A549 (cell line): ENCODE results near the gene NNT. TPM values are rescaled to one million over a fixed set of nuclear protein-coding genes. Genes with fewer than 3 reads are reported as not detected.

ENCODE experiments used
- ATAC-seq, 2 experiments: fragments of 200-7000 bp in 1 of 2; fragments of >200 bp in 1 of 2; cut with Nextera tagmentation in 1 of 2; cut with Tn5 transposase in 1 of 2; 3 replicates each; pipeline versions ENCODE4 v1.8.0 to v1.9.1; 2018 to 2020; ENCODE audit warnings: mild to moderate bottlenecking in 1 of 2, moderate library complexity in 1 of 2
- CTCF ChIA-PET: fragments of 300-600 bp; sonication (Branson Sonifier 250); formaldehyde crosslinking; extraction: SDS; loops from one replicate; lab custom pipeline; 2021; ENCODE audit warnings: antibody characterized with exemption, inconsistent platforms; lab: Yijun Ruan, JAX
- POLR2A ChIA-PET: fragments of 350-600 bp; formaldehyde crosslinking; extraction: SDS; loops from one replicate; lab custom pipeline; 2021; ENCODE audit warnings: antibody characterized with exemption, inconsistent platforms; lab: Yijun Ruan, JAX
- DNase-seq, 2 experiments: peaks; one replicate each; pipeline versions ENCODE4 v3.0.0 to v3.0.0-alpha.2; 2011 to 2016; ENCODE audit warnings: low read depth in 1 of 2, low spot score in 1 of 2
- FAIRE-seq: peaks from 2 replicates; lab custom pipeline; 2011; peaks lifted over from hg19 to GRCh38; lab: Jason Lieb, UNC
- H3K27ac ChIP-seq, 2 experiments: fragments of >200 bp; sonication (Bioruptor Twin); formaldehyde crosslinking; 3 replicates each; pipeline ENCODE4 v1.5.1; 2016 to 2017
- H3K4me1 ChIP-seq: fragments of >200 bp; sonication (Bioruptor Twin); formaldehyde crosslinking; 3 replicates; pipeline ENCODE4 v1.6.1; 2016
- H3K4me2 ChIP-seq: fragments of >200 bp; sonication (Bioruptor Twin); formaldehyde crosslinking; 3 replicates; pipeline ENCODE4 v1.6.1; 2016
- H3K4me3 ChIP-seq: fragments of >200 bp; sonication (Bioruptor Twin); formaldehyde crosslinking; 3 replicates; pipeline ENCODE4 v1.5.1; 2016
- H3K9me3 ChIP-seq: fragments of >200 bp; sonication (Bioruptor Twin); formaldehyde crosslinking; 3 replicates; pipeline ENCODE4 v1.6.1; 2016
- BHLHE40 ChIP-seq: IDR thresholded peaks from 2 replicates; pipeline ENCODE4 v1.6.1; 2012; ENCODE audit warnings: low read depth, low read length, inconsistent platforms
- CEBPB ChIP-seq, 2 experiments: fragments of >200 bp in 1 of 2; sonication (Bioruptor Twin) in 1 of 2; formaldehyde crosslinking in 1 of 2; IDR thresholded peaks; 2 replicates each; pipeline ENCODE4 v1.6.1; 2012 to 2016
- CHD2 ChIP-seq: fragments of 150-350 bp; IDR thresholded peaks from 2 replicates; pipeline ENCODE4 v1.6.1; 2014; ENCODE audit warnings: low read length; ENCODE audit not compliant: partially characterized antibody
- CHD4 ChIP-seq: fragments of 200-600 bp; sonication (generic); IDR thresholded peaks from 2 replicates; pipeline ENCODE4 v1.6.1; 2016; ENCODE audit warnings: antibody characterized with exemption, mild to moderate bottlenecking, borderline replicate concordance
- EP300 ChIP-seq, 2 experiments: fragments of >200 bp; sonication (Bioruptor Twin); formaldehyde crosslinking; IDR thresholded peaks; 2 replicates in 1 of 2; 3 replicates in 1 of 2; pipeline ENCODE4 v1.6.1; 2016 to 2017
- FOSB ChIP-seq: fragments of 250-450 bp; sonication (Bioruptor Pico); IDR thresholded peaks from 2 replicates; pipeline ENCODE4 v1.5.0; 2020; ENCODE audit warnings: mild to moderate bottlenecking, moderate library complexity
- HEYL ChIP-seq: fragments of 250-450 bp; sonication (Bioruptor Pico); IDR thresholded peaks from 2 replicates; pipeline ENCODE4 v1.8.0; 2021; ENCODE audit warnings: mild to moderate bottlenecking, moderate library complexity
- HOXA7 ChIP-seq: fragments of 250-450 bp; sonication (Bioruptor Pico); IDR thresholded peaks from 2 replicates; pipeline ENCODE4 v1.5.0; 2020; ENCODE audit warnings: mild to moderate bottlenecking, moderate library complexity
- HOXB13 ChIP-seq: fragments of 250-450 bp; sonication (Bioruptor Pico); IDR thresholded peaks from 2 replicates; pipeline ENCODE4 v1.5.0; 2020; ENCODE audit warnings: low read depth, mild to moderate bottlenecking, moderate library complexity
- JUN ChIP-seq, 2 experiments: fragments of >200 bp; sonication (Bioruptor Twin); formaldehyde crosslinking; IDR thresholded peaks; 2 replicates in 1 of 2; 3 replicates in 1 of 2; pipeline ENCODE4 v1.6.1; 2016 to 2017
- JUNB ChIP-seq: fragments of >200 bp; sonication (Bioruptor Twin); formaldehyde crosslinking; IDR thresholded peaks from 2 replicates; pipeline ENCODE4 v1.6.1; 2016
- KDM1A ChIP-seq: fragments of 200-600 bp; sonication (generic); IDR thresholded peaks from 2 replicates; pipeline ENCODE4 v1.6.1; 2016; ENCODE audit warnings: low read depth, mild to moderate bottlenecking
- MAX ChIP-seq: IDR thresholded peaks from 2 replicates; pipeline ENCODE4 v1.6.1; 2012
- NFE2L2 ChIP-seq: fragments of 150-350 bp; conservative IDR thresholded peaks from 2 replicates; pipeline ENCODE4 v1.6.1; 2014; ENCODE audit warnings: low read length
- NPAS2 ChIP-seq: fragments of 250-450 bp; sonication (Bioruptor Pico); IDR thresholded peaks from 2 replicates; pipeline ENCODE4 v1.8.0; 2022; ENCODE audit warnings: mild to moderate bottlenecking, moderate library complexity, borderline replicate concordance
- RARB ChIP-seq: fragments of 250-450 bp; sonication (Bioruptor Pico); IDR thresholded peaks from 2 replicates; pipeline ENCODE4 v1.8.0; 2021; ENCODE audit warnings: mild to moderate bottlenecking, moderate library complexity
- REST ChIP-seq: fragments of 200-600 bp; sonication (generic); IDR thresholded peaks from 2 replicates; pipeline ENCODE4 v1.6.1; 2016; ENCODE audit warnings: antibody characterized with exemption, mild to moderate bottlenecking, moderate library complexity
- RFX5 ChIP-seq: fragments of 450-650 bp; IDR thresholded peaks from 2 replicates; pipeline ENCODE4 v1.7.1; 2014; ENCODE audit warnings: antibody characterized with exemption, mild to moderate bottlenecking, moderate library complexity
- RNF2 ChIP-seq: fragments of 200-600 bp; sonication (generic); IDR thresholded peaks from 2 replicates; pipeline ENCODE4 v1.6.1; 2016; ENCODE audit warnings: low read depth, mild to moderate bottlenecking, antibody characterized with exemption, moderate library complexity, borderline replicate concordance
- SMC3 ChIP-seq: fragments of >200 bp; sonication (Bioruptor Twin); formaldehyde crosslinking; IDR thresholded peaks from 3 replicates; pipeline ENCODE4 v1.6.1; 2018; ENCODE audit warnings: inconsistent platforms
- TFCP2L1 ChIP-seq: fragments of 250-450 bp; sonication (Bioruptor Pico); IDR thresholded peaks from 2 replicates; pipeline ENCODE4 v1.5.0; 2021; ENCODE audit warnings: mild to moderate bottlenecking
- TP53 ChIP-seq: fragments of 250-450 bp; sonication (Bioruptor Pico); IDR thresholded peaks from 2 replicates; pipeline ENCODE4 v1.5.0; 2021; ENCODE audit warnings: mild to moderate bottlenecking, moderate library complexity
- ZC3H11A ChIP-seq: fragments of 450-650 bp; IDR thresholded peaks from 2 replicates; pipeline ENCODE4 v1.6.1; 2014; ENCODE audit warnings: antibody characterized with exemption, mild to moderate bottlenecking
- ZSCAN20 ChIP-seq: fragments of 250-450 bp; sonication (Bioruptor Pico); IDR thresholded peaks from 2 replicates; pipeline ENCODE4 v1.8.0; 2022; ENCODE audit warnings: mild to moderate bottlenecking, moderate library complexity
- WGBS: methylation state at CpG from one replicate; pipeline ENCODE4 v1.1.6; 2017; ENCODE audit errors: missing lambda C conversion rate; 5-methylcytosine and 5-hydroxymethylcytosine counted together
- polyA plus RNA-seq, 4 experiments: library from polyadenylated mRNA; depleted of rRNA in 3 of 4; stranded (reverse); fragments of >200 nt; fragmentation: RNase III in 1 of 4; extraction: RNeasy Plus Mini Kit Qiagen cat#74134 plus additional on column Dnase treatment in 1 of 4; gene quantifications; 2 replicates in 3 of 4; 3 replicates in 1 of 4; pipeline ENCODE4 v1.2.3, GENCODE V29; 2011 to 2017
- TF ChIP-seq, protein P1 (sequence below): fragments of 250-450 bp; sonication (Bioruptor Pico); IDR thresholded peaks from 2 replicates; pipeline ENCODE4 v1.5.0; 2021; ENCODE audit warnings: mild to moderate bottlenecking, moderate library complexity, borderline replicate concordance
- TF ChIP-seq, protein P2 (sequence below): IDR thresholded peaks from 2 replicates; pipeline ENCODE4 v1.6.1; 2012; ENCODE audit warnings: low read depth, borderline replicate concordance
- TF ChIP-seq, protein P3 (sequence below): fragments of >200 bp; sonication (Bioruptor Twin); formaldehyde crosslinking; IDR thresholded peaks from 2 replicates; pipeline ENCODE4 v1.6.1; 2016
- TF ChIP-seq, protein P4 (sequence below): fragments of 150-350 bp; IDR thresholded peaks from 2 replicates; pipeline ENCODE4 v1.6.1; 2014; ENCODE audit warnings: low read depth, mild to moderate bottlenecking, low read length

The NNT gene
- polyA plus RNA-seq, 2 of the 4 experiments (the other 2 are of a cell fraction): 15.2 to 35.5 TPM

GRCh38 chr5:43658509-43658908 is 55.5 kb downstream of the NNT start:
- Histone ChIP-seq H3K4me3 (no peak overlapping the region), H3K9me3 (no peaks in the 10 kb centered on the region), H3K27ac (no peak overlapping the region), H3K4me1 (no peaks in the 10 kb centered on the region), H3K4me2 (no peak overlapping the region)
- DNase-seq (no peak), FAIRE-seq (no peak), ATAC-seq (no peak)
- TF ChIP-seq CEBPB (IDR thresholded peaks at IDR 0.05): no peak
- no peak for TF ChIP-seq ZSCAN20 (CRISPR knock-in tag)
- TF ChIP-seq, protein P1, sequence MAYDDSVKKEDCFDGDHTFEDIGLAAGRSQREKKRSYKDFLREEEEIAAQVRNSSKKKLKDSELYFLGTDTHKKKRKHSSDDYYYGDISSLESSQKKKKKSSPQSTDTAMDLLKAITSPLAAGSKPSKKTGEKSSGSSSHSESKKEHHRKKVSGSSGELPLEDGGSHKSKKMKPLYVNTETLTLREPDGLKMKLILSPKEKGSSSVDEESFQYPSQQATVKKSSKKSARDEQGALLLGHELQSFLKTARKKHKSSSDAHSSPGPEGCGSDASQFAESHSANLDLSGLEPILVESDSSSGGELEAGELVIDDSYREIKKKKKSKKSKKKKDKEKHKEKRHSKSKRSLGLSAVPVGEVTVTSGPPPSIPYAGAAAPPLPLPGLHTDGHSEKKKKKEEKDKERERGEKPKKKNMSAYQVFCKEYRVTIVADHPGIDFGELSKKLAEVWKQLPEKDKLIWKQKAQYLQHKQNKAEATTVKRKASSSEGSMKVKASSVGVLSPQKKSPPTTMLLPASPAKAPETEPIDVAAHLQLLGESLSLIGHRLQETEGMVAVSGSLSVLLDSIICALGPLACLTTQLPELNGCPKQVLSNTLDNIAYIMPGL: no peak
- no peak for TF ChIP-seq HEYL (CRISPR knock-in tag)
- no peak for TF ChIP-seq BHLHE40
- TF ChIP-seq NPAS2: no peak
- TF ChIP-seq MAX: no peak
- TF ChIP-seq RNF2: no peak
- TF ChIP-seq, protein P2, sequence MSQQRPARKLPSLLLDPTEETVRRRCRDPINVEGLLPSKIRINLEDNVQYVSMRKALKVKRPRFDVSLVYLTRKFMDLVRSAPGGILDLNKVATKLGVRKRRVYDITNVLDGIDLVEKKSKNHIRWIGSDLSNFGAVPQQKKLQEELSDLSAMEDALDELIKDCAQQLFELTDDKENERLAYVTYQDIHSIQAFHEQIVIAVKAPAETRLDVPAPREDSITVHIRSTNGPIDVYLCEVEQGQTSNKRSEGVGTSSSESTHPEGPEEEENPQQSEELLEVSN: no peak
- no peak for TF ChIP-seq KDM1A
- no peak for TF ChIP-seq SMC3
- no peak for TF ChIP-seq HOXA7 (CRISPR knock-in tag)
- TF ChIP-seq CHD4: no peak
- TF ChIP-seq JUN (IDR thresholded peaks at IDR 0.05): no peak
- no peak for TF ChIP-seq TFCP2L1 (CRISPR knock-in tag)
- TF ChIP-seq EP300 (IDR thresholded peaks at IDR 0.05): no peak
- WGBS: 78% methylated on average over 1 of the region's 1 CpG
- ChIA-PET POLR2A (no interaction called here), CTCF (no interaction called here)

GRCh38 chr5:43659075-43659474 is 56.1 kb downstream of the NNT start:
- Histone ChIP-seq H3K27ac (no peak overlapping the region), H3K4me3 (no peak overlapping the region), H3K4me2 (no peak overlapping the region), H3K4me1 (no peaks in the 10 kb centered on the region), H3K9me3 (no peaks in the 10 kb centered on the region)
- no peak for FAIRE-seq
- DNase-seq: no peak
- WGBS: 94% methylated on average over 4 of the region's 4 CpGs
- CTCF ChIA-PET: no interaction called here
- POLR2A ChIA-PET: no interaction called here
- TF ChIP-seq CHD2 (no peak), RARB (CRISPR knock-in tag) (no peak), NFE2L2 (no peak), TP53 (CRISPR knock-in tag) (no peak), JUNB (no peak), ZSCAN20 (CRISPR knock-in tag) (no peak), RFX5 (no peak), FOSB (CRISPR knock-in tag) (no peak), SMC3 (no peak), REST (no peak), ZC3H11A (no peak), JUN (IDR thresholded peaks at IDR 0.05) (no peak), HOXB13 (CRISPR knock-in tag) (no peak), BHLHE40 (no peak)
- TF ChIP-seq, protein P3, sequence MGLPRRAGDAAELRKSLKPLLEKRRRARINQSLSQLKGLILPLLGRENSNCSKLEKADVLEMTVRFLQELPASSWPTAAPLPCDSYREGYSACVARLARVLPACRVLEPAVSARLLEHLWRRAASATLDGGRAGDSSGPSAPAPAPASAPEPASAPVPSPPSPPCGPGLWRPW: no peak
- TF ChIP-seq, protein P1: no peak
- TF ChIP-seq, protein P4, sequence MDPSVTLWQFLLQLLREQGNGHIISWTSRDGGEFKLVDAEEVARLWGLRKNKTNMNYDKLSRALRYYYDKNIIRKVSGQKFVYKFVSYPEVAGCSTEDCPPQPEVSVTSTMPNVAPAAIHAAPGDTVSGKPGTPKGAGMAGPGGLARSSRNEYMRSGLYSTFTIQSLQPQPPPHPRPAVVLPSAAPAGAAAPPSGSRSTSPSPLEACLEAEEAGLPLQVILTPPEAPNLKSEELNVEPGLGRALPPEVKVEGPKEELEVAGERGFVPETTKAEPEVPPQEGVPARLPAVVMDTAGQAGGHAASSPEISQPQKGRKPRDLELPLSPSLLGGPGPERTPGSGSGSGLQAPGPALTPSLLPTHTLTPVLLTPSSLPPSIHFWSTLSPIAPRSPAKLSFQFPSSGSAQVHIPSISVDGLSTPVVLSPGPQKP: no peak
- TF ChIP-seq, all 56 proteins: peak for 0
- no peak for ATAC-seq
